Measurements from ENCODE around the gene PSEN1.

Gene PSEN1

GRCh38 chr14:73254247-73255004, 118.1 kb downstream of the PSEN1 start:
- DNase-seq (ENCODE audit: low read depth) = no peak

DNA sequence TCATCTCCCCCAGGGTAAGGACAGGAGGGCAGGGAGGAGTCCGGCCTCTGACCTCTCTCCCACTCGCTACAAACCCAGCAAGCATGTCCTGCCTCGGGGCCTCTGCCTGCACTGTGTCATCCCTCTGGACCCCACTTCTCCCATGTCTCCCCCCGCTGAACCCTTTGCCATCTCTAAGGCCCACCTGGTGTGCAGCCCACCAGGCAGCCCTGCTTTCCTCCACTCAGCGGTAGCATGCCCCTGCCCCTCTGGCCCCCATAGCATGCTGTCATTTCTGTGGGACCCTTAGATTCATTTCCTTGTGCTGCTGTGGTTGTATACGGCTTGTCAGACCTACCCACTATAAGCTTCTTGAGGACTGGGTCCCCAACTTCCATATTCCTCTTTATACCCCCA, 118.7 kb downstream of the PSEN1 start:
- no peak for DNase-seq (ENCODE audit: low read depth)

DNA sequence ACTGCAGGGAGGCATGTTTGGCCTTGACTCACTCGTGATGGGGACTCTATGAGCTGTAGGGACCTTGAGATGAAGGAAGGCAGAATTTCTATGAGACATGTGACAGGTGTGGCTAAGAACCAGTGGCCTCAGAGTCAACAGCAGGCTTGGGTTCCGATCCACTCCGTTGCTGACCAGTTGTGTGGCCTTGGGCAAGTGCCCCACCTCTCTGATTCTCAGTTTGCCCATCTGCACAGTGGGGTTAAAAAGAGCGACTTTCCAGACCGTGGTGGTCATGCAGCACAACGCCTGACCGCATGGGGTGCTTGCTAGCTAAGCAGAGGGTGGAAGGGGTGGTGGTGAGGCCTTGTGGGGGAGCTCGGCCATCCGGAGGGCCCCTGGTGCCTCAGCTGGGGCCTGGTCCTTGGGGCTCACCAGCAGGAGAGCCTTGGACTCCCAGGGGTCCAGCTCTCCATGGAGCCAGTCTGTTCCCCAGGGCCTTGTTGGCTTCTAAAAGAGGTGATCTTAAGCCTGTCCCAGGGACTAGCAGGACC, 119.5 kb downstream of the PSEN1 start:
- DNase-seq (ENCODE audit: low read depth) = no peak

GRCh38 chr14:73258076-73258475, 121.8 kb downstream of the PSEN1 start:
- no peak for DNase-seq (ENCODE audit: low read depth)

DNA sequence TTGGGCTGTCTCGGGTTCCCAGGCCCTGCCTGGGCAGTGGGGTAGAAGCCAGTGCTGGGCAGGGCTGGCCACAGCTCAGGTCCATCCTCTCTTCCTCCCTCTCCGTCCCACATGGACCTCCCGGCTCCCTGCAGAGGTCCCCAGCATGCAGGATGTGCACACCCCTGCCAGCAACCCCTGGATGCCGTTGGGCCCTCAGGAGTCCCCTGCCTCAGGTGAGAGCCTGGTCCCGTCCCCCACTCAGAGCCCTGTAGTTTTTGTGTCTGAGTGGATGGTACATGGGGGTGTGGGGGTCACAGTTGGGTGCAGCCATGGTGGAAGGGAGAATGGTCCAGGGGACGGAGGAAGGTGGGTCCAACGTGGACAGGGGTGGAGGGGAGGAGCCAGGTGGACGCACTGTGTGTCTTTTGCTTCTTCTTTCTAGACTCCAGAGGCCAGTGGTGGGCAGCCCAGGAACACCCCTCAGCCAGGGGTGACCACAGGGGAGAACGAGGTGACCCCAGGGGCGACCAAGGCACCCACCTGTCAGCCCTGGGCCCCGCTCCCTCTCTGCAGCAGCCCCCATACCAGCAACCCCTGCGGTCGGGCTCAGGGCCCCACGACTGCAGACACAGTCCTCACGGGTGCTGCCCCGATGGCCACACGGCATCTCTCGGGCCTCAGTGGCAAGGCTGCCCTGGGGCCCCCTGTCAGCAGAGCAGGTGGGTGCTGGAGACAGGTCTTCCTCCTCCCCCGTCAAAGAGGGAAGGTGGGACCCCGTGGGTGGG, 122.7 kb downstream of the PSEN1 start:
- DNase-seq (ENCODE audit: low read depth) = no peak

GRCh38 chr14:73259837-73260236, 123.5 kb downstream of the PSEN1 start:
- no peak for DNase-seq (ENCODE audit: low read depth)

DNA sequence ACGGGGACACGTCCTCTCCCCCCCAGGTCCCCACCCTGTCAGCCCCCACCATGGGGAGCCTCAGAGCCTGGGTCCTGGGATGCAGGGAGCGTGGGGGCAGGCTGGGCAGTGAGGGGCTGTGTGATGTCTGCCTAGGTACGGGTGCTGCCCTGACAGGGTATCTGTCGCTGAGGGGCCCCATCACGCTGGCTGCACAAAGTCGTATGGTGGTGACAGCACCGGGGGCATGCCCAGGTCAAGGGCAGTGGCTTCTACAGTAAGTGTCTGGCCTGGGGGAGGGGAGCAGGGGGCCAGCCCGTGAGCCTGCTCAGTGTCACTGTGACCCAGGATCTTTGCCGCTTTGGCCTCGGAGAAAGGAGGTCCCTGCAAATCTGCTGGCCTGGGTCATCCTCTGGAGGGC, 124.3 kb downstream of the PSEN1 start:
- no peak for DNase-seq (ENCODE audit: low read depth)

- DNase-seq (ENCODE audit: low read depth) = no peak
Observed at GRCh38 chr14:73261075-73261474, 124.8 kb downstream of the PSEN1 start.

- DNase-seq (ENCODE audit: low read depth) = no peak
Observed at GRCh38 chr14:73261520-73262426, 125.5 kb downstream of the PSEN1 start.

DNA sequence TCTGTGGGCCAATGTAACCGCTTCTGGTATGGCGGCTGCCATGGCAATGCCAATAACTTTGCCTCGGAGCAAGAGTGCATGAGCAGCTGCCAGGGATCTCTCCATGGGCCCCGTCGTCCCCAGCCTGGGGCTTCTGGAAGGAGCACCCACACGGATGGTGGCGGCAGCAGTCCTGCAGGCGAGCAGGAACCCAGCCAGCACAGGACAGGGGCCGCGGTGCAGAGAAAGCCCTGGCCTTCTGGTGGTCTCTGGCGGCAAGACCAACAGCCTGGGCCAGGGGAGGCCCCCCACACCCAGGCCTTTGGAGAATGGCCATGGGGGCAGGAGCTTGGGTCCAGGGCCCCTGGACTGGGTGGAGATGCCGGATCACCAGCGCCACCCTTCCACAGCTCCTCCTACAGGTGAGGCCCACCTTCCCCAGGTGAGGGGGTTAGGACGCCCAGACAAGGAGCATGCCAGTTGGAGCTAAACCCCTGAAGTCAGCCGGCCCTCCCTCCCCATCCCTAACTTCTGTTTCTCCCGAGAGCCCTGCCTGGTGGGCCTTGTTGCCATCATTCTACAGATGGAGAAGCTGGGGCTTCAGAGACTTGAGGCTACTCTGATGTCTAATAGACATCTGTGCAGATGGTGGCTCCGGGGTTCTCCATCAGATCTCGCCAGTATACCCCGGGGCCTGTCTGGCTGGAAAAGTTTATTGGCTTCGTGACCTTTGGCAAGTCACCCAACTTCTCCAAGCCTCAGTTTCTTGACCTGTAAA, 126.3 kb downstream of the PSEN1 start:
- no peak for DNase-seq (ENCODE audit: low read depth)

DNA sequence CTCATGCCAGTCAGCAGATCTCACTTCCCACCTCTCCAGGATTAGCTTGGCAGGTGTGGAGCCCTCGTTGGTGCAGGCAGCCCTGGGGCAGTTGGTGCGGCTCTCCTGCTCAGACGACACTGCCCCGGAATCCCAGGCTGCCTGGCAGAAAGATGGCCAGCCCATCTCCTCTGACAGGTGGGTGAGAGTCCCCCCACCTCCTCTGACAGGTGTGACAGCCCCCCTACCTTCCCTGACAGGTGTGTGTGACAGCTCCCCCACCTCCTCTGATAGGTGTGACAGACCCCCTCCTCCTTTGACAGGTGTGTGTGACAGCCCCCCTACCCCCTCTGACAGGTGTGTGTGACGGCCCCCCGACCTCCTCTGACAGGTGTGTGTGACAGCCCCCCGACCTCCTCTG, 127.3 kb downstream of the PSEN1 start:
- no peak for DNase-seq (ENCODE audit: low read depth)

- no peak for DNase-seq (ENCODE audit: low read depth)
Observed at GRCh38 chr14:73264080-73264884, 128.0 kb downstream of the PSEN1 start.

DNA sequence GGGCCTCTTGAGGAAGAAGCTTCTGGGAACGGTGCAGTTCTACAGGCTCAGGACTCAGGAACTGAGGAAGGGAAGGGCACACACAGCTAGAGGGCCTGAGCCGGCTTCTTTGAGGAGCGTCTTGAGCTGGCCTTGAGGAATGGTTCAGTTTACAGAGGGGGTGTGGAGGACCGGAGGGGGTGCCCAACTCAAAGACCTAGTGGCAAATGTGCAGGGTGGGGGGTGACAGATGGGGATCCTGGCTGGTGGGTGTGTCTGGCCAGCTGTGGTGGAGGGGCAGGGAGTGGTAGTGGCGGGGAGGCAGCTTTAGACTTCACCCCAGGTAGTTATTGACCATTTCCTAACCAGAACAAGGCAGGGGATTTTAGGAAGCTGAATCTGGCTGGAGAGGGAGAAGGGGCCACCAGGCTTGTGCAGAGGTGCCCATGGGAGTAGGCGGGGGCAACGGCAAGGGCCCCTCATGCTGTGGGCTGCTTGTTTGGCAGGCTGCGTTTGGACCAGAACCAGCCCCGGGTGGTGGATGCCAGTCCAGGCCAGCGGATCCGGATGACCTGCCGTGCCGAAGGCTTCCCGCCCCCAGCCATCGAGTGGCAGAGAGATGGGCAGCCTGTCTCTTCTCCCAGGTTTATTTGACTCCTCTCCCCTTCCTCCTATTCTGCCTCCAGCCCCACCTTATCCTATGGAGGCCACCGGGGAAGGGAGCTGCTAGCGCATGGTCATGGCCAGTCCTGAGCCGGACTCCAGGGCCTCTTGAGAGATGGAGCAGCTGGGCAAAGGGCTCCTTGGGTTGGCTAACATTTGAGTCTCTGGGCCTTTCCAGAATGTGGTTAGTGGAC, 128.8 kb downstream of the PSEN1 start:
- DNase-seq (ENCODE audit: low read depth) = no peak

DNA sequence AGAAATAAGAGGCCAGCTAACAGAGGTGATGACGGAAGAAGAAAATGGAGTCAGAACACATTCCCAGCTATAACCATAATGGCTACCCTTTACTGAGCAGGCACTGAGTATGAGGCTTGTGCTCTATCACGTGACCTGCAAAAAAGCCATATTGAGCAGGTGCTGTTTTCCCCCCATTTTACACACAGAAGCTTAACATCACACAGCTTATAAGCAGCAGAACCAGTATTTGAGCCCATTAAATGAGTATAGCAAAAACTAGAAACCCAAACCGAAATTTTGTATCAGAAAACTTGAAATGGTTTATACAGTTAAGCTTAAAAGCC, 129.4 kb downstream of the PSEN1 start:
- DNase-seq (ENCODE audit: low read depth) = no peak

DNA sequence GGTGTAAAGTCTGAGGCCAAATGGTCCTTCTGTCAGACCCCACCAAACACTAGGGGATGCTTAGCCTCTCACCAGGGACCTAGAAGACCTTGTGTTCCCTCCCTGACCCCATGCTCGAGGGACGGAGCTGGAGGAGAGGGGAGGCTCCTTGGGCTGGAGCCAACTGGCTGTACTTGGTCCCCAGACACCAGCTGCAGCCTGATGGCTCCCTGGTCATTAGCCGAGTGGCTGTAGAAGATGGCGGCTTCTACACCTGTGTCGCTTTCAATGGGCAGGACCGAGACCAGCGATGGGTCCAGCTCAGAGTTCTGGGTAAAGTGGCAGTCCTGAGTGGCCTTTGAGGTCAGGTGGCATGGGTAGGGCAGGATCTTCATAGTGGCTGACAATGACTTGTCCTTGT, 130.0 kb downstream of the PSEN1 start:
- no peak for DNase-seq (ENCODE audit: low read depth)

DNA sequence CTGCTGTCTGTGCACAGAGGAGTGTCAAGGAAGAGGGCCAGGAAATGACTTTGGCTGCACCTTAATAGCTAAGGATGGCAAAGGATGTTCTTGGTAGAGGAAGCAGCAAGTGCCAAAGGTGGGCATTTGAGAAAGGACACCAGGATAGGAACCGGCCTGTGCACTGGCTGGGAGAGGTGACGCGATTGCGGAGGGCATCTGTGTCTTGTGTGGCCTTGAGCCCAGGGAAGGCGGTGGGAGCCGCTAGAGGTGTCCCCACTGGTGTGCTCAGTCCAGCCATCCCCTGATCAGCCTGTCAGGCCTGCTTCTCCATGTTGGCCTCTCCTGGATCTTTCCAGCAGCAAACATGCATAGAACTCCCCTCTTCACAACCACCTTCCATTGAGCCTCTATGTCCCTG, 131.2 kb downstream of the PSEN1 start:
- DNase-seq (ENCODE audit: low read depth) = no peak

- DNase-seq (ENCODE audit: low read depth) = no peak
Observed at GRCh38 chr14:73269729-73270531, 133.6 kb downstream of the PSEN1 start.

GRCh38 chr14:73272393-73272792, 136.1 kb downstream of the PSEN1 start:
- DNase-seq (ENCODE audit: low read depth) = no peak

All from activated T-helper 1 cell treated with Interleukin-2 at 50 U/mL for 16 hours (primary cell).